Gastroesophageal sphincter (tissue), 4 donors: ENCODE data around the gene CYBA. TPM values are rescaled to one million over a fixed set of nuclear protein-coding genes. Genes with fewer than 3 reads are reported as not detected.

Experiments
- total RNA-seq, 4 donors: library from RNA; depleted of rRNA; stranded (reverse); fragments of >200 nt; gene quantifications; one replicate each; pipeline ENCODE4 v1.1.0, GENCODE V29; 2016

CYBA gene
- total RNA-seq, 4 donors from 2014 or later = 19.9 to 135 (median 79.1) TPM

Other genes starting within 250 kb of the CYBA start
- gene ZFPM1, start 197.8 kb downstream of the CYBA start, total RNA-seq = 1 to 10 TPM in 1 of 4 donors, under 1 TPM in 3; 0.40 to 1.4 (median 0.59) TPM
- 10 to 100 TPM; 15.8 to 40.6 (median 23.3) TPM for gene ZC3H18, start 80.7 kb downstream of the CYBA start, total RNA-seq
- gene IL17C, start 12.5 kb downstream of the CYBA start, total RNA-seq = not detected
- gene MVD, start 12.0 kb upstream of the CYBA start, total RNA-seq = 10 to 100 TPM; 21.3 to 30.3 (median 26.6) TPM
- 1 to 10 TPM in 2 of 4 donors, under 1 TPM in 1, not detected in 1; 0.39 to 1.7 (median 1.1) TPM for gene SNAI3, start 35.5 kb upstream of the CYBA start, total RNA-seq
- 10 to 100 TPM; 19.5 to 27.8 (median 22.3) TPM for gene RNF166, start 55.4 kb upstream of the CYBA start, total RNA-seq
- 10 to 100 TPM in 2 of 4 donors, 1 to 10 TPM in 2; 6.0 to 19.9 (median 10.7) TPM for gene CTU2, start 55.5 kb upstream of the CYBA start, total RNA-seq
- 100 to 1,000 TPM; 105 to 248 (median 172) TPM for gene PIEZO1, start 134.2 kb upstream of the CYBA start, total RNA-seq
- 1 to 10 TPM in 1 of 4 donors, under 1 TPM in 1, not detected in 2; 0.92 to 2.0 TPM for gene CDT1, start 152.7 kb upstream of the CYBA start, total RNA-seq
- 100 to 1,000 TPM in 2 of 4 donors, 10 to 100 TPM in 2; 64.9 to 103 (median 92.9) TPM for gene APRT, start 160.9 kb upstream of the CYBA start, total RNA-seq
- 10 to 100 TPM in 3 of 4 donors, 1 to 10 TPM in 1; 4.2 to 29.4 (median 15.6) TPM for gene GALNS, start 205.9 kb upstream of the CYBA start, total RNA-seq
- 10 to 100 TPM; 18.7 to 40.0 (median 21.5) TPM for gene TRAPPC2L, start 206.1 kb upstream of the CYBA start, total RNA-seq
- under 1 TPM in 1 of 4 donors, not detected in 3; 0.54 TPM for gene PABPN1L, start 215.6 kb upstream of the CYBA start, total RNA-seq